Fibroblast of lung (primary cell): ENCODE measurements around the gene MTMR6. TPM values are rescaled to one million over a fixed set of nuclear protein-coding genes. Genes with fewer than 3 reads are reported as not detected.

Source experiments
- DNase-seq, 2 donors: peaks; one replicate each; pipeline versions ENCODE4 v3.0.0 to v3.0.0-alpha.2; 2010; ENCODE audit warnings: low read depth in 2 of 2
- H2AFZ ChIP-seq: 2 replicates; pipeline ENCODE4 v1.5.1; 2012; ENCODE audit warnings: low read length, control low read depth, inconsistent platforms
- H3K27ac ChIP-seq: 2 replicates; pipeline ENCODE4 v1.5.1; 2011; ENCODE audit warnings: low read length, control low read depth; ENCODE audit not compliant: insufficient read depth
- H3K27me3 ChIP-seq: 2 replicates; pipeline ENCODE4 v1.5.1; 2011; ENCODE audit warnings: mild to moderate bottlenecking, low read length; ENCODE audit not compliant: control insufficient read depth, insufficient read depth
- H3K36me3 ChIP-seq: 2 replicates; pipeline ENCODE4 v1.5.1; 2011; ENCODE audit warnings: low read length; ENCODE audit not compliant: control insufficient read depth, insufficient read depth
- H3K4me1 ChIP-seq: 2 replicates; pipeline ENCODE4 v1.5.1; 2011; ENCODE audit warnings: low read length; ENCODE audit not compliant: control insufficient read depth, insufficient read depth; ENCODE audit errors: extremely low read depth
- H3K4me2 ChIP-seq: 2 replicates; pipeline ENCODE4 v1.5.1; 2011; ENCODE audit warnings: low read length, control low read depth; ENCODE audit not compliant: insufficient read depth; ENCODE audit errors: extremely low read depth
- H3K4me3 ChIP-seq, 4 experiments: fragments of 200-600 bp in 1 of 4; sonication (generic) in 1 of 4; replicated peaks in 1 of 4; 2 replicates each; pipeline ENCODE4 v1.5.1; 2011 to 2016; ENCODE audit warnings: low read length in 4 of 4, low read depth in 3 of 4, mild to moderate bottlenecking in 3 of 4, control low read depth in 2 of 4, inconsistent platforms in 1 of 4, mixed read lengths in 1 of 4; ENCODE audit not compliant: insufficient read depth in 1 of 4; ENCODE audit errors: control extremely low read depth in 1 of 4
- H3K79me2 ChIP-seq: 2 replicates; pipeline ENCODE4 v1.5.1; 2012; ENCODE audit warnings: mild to moderate bottlenecking, low read length, inconsistent platforms; ENCODE audit not compliant: control insufficient read depth, insufficient read depth
- H3K9ac ChIP-seq: 2 replicates; pipeline ENCODE4 v1.5.1; 2011; ENCODE audit warnings: mild to moderate bottlenecking, low read length, control low read depth; ENCODE audit not compliant: insufficient read depth
- H3K9me3 ChIP-seq: 2 replicates; pipeline ENCODE4 v1.5.1; 2012; ENCODE audit warnings: low read depth, low read length; ENCODE audit not compliant: control insufficient read depth, insufficient read depth
- H4K20me1 ChIP-seq: 2 replicates; pipeline ENCODE4 v1.5.1; 2011; ENCODE audit warnings: low read length; ENCODE audit not compliant: control insufficient read depth, insufficient read depth; ENCODE audit errors: extremely low read depth
- EZH2 ChIP-seq: IDR thresholded peaks from 2 replicates; pipeline ENCODE4 v1.5.1; 2012; ENCODE audit warnings: low read length, control low read depth, mild to moderate bottlenecking; ENCODE audit errors: missing control alignments
- polyA plus RNA-seq, 2 donors: library from polyadenylated mRNA; depleted of rRNA in 1 of 2; stranded (reverse) in 1 of 2; unstranded in 1 of 2; fragments of >200 nt; gene quantifications; 2 replicates each; pipeline ENCODE4 v1.2.1, GENCODE V29; 2011 to 2012; ENCODE audit warnings: missing spikeins in 1 of 2
- total RNA-seq: library from RNA; depleted of rRNA; stranded (reverse); fragments of >200 nt; gene quantifications from 2 replicates; pipeline ENCODE4 v1.2.1, GENCODE V29; 2014
- TF ChIP-seq, protein P1 (sequence below), 2 donors: IDR thresholded peaks in 1 of 2; conservative IDR thresholded peaks in 1 of 2; 1 replicate in 1 of 2; 2 replicates in 1 of 2; pipeline ENCODE4 v1.5.1; 2011 to 2012; ENCODE audit warnings: low read length in 2 of 2, control low read depth in 1 of 2, inconsistent platforms in 1 of 2, low read depth in 1 of 2, mild to moderate bottlenecking in 1 of 2

Gene MTMR6
- total and polyA plus RNA-seq, 2 donors (not counting 1 experiment from before 2014, with no cell fraction given): 20.7 to 22.5 TPM

GRCh38 chr13:25232937-25233515 lies 54.3 kb downstream of the MTMR6 start:
- Histone ChIP-seq H4K20me1 (no peaks in the 10 kb centered on the region), H3K4me1 (no peaks in the 10 kb centered on the region), H3K79me2 (no peaks in the 10 kb centered on the region), H3K27ac (no peak overlapping the region), H3K36me3 (no peaks in the 10 kb centered on the region), H3K27me3 (no peaks in the 10 kb centered on the region), H3K9me3 (no peaks in the 10 kb centered on the region), H3K4me2 (no peak overlapping the region), H3K9ac (no peak overlapping the region), H3K4me3 (no peak overlapping the region), H2AFZ (no peak overlapping the region)
- peak; percentile 6 to 43 for DNase-seq
- TF ChIP-seq, protein P1, sequence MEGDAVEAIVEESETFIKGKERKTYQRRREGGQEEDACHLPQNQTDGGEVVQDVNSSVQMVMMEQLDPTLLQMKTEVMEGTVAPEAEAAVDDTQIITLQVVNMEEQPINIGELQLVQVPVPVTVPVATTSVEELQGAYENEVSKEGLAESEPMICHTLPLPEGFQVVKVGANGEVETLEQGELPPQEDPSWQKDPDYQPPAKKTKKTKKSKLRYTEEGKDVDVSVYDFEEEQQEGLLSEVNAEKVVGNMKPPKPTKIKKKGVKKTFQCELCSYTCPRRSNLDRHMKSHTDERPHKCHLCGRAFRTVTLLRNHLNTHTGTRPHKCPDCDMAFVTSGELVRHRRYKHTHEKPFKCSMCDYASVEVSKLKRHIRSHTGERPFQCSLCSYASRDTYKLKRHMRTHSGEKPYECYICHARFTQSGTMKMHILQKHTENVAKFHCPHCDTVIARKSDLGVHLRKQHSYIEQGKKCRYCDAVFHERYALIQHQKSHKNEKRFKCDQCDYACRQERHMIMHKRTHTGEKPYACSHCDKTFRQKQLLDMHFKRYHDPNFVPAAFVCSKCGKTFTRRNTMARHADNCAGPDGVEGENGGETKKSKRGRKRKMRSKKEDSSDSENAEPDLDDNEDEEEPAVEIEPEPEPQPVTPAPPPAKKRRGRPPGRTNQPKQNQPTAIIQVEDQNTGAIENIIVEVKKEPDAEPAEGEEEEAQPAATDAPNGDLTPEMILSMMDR (conservative IDR thresholded peaks at IDR 0.05 in 1 of 2, IDR thresholded peaks at IDR 0.05 in 1 of 2; ENCODE audit: low read depth in 1 of 2, low read length in 2 of 2): peak; percentile 31 to 51
- no peak for TF ChIP-seq EZH2

DNA sequence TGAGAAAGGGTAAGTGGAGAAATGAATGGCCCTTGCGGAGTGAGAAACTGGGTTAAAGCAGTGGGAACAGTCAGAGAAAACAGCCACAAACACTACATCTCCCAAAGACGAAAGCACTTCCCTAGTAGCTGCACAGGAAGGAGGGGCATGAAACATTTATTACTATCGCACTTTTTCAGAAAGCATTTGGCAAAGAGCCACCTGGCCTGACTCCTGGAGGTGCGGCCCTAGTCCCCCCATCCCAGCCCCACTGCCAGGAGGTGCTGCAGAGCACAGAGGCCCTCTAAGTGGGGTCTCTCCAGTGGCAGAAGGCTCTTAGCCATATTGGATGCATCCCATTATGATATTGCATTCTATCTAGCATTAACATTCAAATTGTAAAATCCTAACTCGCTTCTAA lies 55.8 kb downstream of the MTMR6 start:
- DNase-seq: no peak
- Histone ChIP-seq H3K36me3 (no peaks in the 10 kb centered on the region), H3K9me3 (no peaks in the 10 kb centered on the region), H3K79me2 (no peaks in the 10 kb centered on the region), H3K4me1 (no peaks in the 10 kb centered on the region), H3K4me3 (no peak overlapping the region), H4K20me1 (no peaks in the 10 kb centered on the region), H3K4me2 (no peak overlapping the region), H3K9ac (no peak overlapping the region), H3K27ac (no peak overlapping the region), H3K27me3 (no peaks in the 10 kb centered on the region), H2AFZ (no peak overlapping the region)
- no peak for TF ChIP-seq EZH2
- TF ChIP-seq, protein P1 (conservative IDR thresholded peaks at IDR 0.05 in 1 of 2, IDR thresholded peaks at IDR 0.05 in 1 of 2; ENCODE audit: low read depth in 1 of 2, low read length in 2 of 2): no peak

- Histone ChIP-seq H3K36me3 (no peaks in the 10 kb centered on the region), H3K79me2 (no peaks in the 10 kb centered on the region), H3K4me3 (no peak overlapping the region), H2AFZ (no peak overlapping the region), H3K9me3 (no peaks in the 10 kb centered on the region), H3K27me3 (peaks cover 3% of the 10 kb centered on the region), H4K20me1 (no peaks in the 10 kb centered on the region), H3K27ac (no peak overlapping the region), H3K9ac (no peak overlapping the region), H3K4me1 (no peaks in the 10 kb centered on the region), H3K4me2 (no peak overlapping the region)
- DNase-seq: no peak
- TF ChIP-seq EZH2: no peak
- TF ChIP-seq, protein P1 (conservative IDR thresholded peaks at IDR 0.05 in 1 of 2, IDR thresholded peaks at IDR 0.05 in 1 of 2; ENCODE audit: low read depth in 1 of 2, low read length in 2 of 2): no peak
These were observed 59.6 kb downstream of the MTMR6 start for GRCh38 chr13:25227690-25228089.
